Stromal cell of bone marrow (primary cell): ENCODE measurements around the gene FOXS1.
"Not testable (repeated sequence)": the region's sequence is repeated elsewhere in the genome, so short reads cannot be mapped to it uniquely, and the experiment has no call there.

Source experiments
- DNase-seq: peaks from one replicate; pipeline ENCODE4 v3.0.0-alpha.2; 2012; ENCODE audit warnings: low read depth

Gene FOXS1

DNA sequence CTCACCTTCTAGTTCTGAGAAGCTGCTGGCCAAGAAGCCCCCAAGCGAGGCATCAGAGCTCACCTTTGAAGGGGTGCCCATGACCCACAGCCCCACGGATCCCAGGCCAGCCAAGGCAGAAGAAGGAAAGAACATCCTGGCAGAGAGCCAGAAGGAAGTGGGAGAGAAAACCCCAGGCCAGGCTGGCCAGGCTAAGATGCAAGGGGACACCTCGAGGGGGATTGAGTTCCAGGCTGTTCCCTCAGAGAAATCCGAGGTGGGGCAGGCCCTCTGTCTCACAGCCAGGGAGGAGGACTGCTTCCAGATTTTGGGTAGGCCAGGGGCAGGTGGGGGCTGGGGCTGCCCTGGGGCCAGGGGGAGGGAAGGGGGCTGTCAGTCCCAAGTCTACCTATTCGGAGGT lies 24.0 kb downstream of the FOXS1 start:
- no peak for DNase-seq

DNA sequence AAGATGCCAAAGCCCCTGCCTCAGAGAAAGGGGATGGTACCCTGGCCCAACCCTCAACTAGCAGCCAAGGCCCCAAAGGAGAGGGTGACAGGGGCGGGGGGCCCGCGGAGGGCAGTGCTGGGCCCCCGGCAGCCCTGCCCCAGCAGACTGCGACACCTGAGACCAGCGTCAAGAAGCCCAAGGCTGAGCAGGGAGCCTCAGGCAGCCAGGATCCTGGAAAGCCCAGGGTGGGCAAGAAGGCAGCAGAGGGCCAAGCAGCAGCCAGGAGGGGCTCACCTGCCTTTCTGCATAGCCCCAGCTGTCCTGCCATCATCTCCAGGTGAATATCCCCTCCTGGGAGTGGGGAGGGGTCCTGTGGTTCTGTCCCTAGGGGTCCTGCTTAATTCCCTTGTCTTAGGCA lies 25.2 kb downstream of the FOXS1 start:
- no peak for DNase-seq

DNA sequence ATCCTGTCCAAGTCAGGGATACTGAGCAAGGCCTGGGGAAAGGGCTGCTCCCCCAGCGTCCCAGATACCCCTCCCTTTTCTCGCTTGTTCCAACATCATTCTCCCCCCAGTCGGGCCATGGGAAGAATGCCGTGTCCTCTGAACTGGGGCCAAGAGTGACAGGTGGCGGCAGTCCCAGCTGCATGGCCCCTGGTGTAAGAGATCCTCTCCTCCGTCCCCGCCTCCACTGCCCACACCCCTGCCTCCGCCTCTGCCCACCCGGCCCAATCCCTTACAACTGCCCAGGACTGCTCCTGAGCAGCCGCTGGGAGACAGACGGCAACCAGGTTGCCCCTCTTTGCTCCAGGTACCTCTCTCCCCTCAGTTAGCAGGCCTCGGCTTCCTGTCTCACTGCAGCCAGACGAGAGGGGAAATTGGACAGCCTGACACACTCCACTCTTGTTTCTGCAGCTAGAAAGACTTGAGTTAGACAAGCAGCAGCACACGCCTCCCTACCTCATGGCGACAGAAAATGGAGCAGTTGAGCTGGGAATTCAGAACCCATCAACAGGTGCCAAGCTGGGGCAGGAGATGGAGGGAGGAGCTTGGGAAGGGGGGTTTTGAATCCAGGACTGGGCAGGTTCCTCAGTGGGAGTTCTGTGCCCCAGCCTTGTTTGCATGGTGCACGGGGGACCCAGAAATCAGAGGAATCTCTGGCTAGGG lies 26.2 kb downstream of the FOXS1 start, which contains the start of gene MYLK2:
MYLK2 (plus strand) TSS at position 274 of the 702 bp plus-strand sequence; CDS start at position 499, 225 bp downstream.
- DNase-seq, result no peak

DNA sequence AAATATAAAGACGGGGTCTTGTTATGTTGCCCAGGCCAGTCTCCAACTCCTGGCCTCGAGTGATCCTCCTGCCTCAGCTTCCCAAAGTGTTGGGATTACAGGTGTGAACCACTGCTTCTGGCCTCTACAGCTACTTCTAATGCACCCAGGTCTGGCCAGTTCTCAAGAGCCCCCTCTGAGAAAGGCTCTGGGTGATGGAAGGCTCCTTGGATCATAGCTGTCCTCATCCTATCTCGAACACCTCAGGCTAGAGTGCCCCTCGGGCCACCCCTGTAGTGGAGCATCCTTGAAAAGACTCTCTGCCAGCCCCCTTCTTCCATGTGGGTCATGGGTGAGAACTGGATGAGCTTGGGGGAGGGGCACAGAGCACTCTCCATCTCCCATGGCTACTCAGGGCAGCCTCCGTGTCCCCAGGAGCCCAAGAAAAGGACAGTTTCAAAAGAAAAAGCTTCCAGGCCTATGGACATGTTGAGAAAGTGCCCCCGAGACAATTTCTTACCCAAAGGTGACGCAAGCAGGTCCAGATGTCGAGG lies 27.0 kb downstream of the FOXS1 start:
- no peak for DNase-seq

DNA sequence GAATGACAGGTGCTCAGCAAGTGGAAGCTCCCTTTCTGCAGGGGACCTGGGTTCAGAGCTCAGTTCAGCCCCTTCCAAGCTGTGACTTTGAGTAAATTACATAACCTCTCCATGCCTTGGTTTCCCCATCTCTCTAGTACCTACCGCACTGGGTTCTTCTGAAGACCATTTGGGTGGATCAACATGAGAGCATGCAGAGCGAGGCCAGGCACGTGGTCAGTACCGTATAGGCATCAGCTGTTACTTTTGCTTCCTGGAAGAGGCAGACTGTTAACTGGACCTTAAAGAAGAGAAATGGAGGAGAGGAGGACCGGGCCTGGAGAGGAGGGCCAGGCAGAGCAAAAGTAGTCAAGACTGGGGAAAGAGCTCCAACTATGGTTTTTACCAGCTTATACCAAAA lies 27.9 kb downstream of the FOXS1 start:
- DNase-seq, result no peak

DNA sequence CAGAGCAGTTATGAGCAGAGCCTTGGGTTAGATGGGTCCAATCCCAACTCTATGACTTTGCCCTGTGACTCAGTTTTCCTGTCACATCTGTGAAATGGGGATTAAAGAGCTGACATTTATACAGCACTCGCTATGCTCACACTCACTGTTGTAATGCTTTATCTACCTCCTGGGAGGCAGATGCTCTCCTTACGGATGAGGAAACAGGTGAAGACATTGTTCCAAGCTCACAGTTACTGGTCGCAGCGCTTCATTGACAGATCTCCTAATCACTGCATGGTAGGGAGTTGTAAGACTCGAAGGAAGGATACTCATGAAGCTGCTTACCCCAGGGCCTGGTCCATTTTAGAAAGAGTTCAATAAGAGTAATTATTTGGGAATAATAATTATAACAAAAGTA lies 29.2 kb downstream of the FOXS1 start:
- DNase-seq, result no peak

DNA sequence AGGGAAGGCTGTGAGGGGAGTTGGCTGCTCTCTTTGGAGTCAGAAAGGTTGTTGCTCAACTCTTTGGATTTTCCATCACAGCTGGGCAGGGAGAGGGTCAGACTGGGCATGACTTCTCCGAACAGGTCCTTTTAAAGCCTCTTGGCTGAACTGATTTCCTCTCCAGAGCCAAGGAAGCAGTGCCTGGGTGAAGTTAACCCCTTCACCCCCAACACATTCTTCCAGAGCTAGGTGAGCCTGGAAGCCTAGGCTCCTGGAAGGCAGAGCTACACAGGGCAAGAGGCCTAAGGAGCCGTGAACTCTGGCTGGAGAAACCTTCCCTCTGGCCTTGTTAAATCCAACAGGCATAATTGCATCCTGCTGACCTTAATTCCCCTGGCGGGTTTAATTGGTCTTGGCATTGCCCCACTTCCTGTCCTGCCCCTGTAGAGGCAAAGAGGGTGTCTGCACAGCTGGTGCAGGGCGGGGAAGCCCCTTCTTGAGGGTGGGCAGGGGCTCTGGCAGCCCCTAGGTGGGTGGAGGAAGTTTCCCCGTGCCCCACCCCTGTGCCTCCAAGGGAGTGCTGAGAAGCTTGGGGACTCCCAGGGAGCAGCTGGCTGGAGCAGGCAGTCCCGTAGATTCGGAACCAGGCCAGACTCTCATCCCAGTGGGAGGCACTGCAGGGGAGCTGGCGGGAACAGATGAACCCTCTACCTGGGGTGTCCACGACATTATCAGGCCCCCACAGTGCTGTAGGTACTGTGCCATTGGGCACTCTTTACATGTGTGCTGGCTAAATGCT lies 29.8 kb downstream of the FOXS1 start:
- no peak for DNase-seq

DNA sequence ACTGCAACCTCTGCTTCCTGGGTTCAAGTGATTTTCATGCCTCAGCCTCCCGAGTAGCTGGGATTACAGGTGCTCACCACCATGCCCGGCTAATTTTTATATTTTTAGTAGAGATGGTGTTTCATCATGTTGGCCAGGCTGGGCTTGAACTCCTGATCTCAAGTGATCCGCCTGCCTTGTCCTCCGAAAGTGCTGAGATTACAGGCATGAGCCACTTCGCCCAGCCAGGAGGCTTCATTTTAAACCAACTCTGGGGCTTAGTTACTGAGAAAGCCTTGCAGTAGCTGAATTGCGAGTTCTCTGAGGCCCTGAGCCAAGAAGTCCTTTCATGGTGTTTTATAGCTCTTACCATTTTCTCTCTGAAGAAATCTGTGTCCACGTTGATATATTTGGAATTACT lies 31.3 kb downstream of the FOXS1 start:
- not testable (repeated sequence) for DNase-seq

DNA sequence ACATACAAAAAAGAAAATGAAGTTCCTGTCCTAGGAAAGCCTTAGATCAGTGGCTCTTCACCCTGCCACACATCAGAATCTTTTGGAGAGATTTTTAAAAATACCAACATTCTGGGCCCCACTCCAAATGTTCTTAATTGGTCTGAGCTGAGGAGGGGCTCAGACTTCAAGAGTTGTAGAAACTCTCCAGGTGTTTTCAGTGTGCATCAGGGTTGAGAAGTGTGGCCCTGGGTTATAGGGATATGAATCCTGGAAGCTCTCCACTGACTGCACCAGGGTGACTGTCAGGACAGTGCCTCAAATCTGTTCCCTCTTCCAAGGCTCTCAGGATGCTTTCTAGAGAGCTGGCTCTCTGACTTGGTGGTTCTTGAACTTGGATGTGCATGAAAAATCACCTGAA lies 31.8 kb downstream of the FOXS1 start:
- DNase-seq, result no peak

DNA sequence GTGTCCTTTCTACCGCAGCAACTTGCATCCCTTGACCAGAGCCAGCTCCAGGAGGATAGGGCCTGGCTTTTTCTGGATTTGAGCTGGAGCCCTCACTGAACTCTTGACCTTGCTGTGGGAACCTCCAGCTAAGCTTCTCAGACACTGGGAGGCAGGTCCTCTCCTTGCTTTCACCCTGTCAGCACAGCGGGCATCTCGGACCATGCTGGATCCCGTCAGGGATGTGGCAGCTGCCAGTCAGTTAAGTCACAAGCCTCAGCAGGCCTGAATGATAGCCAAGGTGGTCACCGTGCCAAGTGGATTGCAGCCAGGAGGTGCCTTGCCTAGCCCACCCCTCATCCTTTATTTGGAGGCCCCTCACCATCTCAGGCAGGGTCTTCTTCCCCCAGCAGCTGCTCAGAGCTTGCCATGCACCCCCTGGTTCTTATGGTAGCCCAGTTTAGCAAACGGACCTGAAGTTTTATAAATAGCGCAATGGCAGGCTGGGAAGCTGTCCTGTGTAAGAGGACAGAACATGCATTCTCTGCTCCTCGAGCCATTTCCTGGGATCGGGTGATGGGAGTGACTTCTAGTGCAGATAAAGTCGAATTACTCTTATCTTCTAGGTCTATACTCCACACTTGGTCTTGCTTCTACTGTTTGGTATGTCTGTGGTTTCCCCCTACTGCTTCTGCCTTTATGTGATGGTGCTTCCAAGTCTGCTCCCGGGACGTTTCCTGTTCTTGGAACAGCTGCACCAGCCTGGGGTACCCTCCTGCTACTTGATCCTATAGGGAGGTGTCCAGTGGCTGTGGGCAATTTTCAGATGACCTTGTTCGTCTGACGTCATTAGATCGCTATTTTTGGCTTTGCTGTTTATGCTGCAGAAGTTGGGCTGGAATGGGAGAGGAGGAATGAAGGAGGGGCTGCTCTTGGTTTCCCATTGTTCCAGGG lies 33.3 kb downstream of the FOXS1 start:
- DNase-seq, result no peak

DNA sequence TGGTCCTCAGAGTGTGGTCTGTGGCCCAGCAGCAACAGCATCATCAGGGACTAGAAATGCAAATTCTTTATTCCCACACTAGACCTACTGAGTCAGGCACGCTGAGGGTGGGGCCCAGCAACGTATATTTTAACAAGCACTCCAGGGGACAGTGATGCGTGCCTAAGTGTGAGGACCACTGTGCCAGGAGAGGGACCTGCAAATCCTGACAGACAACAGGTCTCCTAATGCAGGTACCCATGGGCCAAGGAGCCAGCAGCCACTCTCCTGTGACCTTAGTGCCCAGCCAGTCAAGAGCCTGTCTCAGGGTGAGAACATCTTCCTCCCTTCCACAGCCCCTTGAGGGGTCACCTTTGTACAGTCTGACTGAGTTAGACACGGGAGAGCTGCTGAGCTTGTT lies 34.2 kb downstream of the FOXS1 start:
- DNase-seq, result no peak

DNA sequence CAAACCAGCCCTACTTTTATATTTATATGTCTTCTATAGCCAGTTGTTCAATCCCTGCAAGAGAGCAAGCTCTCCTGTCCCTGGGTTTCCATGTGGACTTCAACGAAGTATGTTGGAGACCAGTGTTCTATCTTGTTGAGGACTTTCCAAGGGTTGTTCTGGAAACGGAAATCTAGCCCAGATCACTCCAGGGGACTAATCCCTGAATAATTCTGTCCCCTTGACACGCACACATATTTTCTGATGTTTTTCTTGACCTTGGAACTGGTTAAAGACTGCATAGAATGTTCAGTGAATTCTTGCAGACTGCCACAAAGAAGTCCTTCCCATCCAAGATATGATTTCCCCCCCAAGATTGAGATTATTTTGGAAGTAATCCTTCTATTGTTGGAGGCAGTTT lies 35.7 kb downstream of the FOXS1 start:
- no peak for DNase-seq

DNA sequence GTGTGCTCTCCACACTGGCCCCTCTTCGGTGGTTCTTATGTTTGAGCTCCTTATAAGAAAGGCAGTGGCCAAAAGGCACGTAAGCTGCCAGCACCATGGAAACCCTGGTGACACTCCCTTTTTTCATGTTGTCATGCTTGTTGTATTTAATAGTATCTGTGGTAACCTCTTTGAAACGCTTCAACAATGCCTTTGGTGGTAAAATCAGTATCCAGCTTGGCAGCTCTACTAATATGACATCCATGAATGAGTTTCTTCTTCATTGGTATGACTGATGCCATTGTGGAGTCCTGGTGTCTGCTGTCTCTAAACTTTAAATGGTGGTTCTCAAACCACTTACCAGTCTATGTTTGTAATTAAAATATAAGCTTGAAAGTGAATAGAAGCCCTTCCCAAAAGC lies 36.9 kb downstream of the FOXS1 start:
- no peak for DNase-seq

DNA sequence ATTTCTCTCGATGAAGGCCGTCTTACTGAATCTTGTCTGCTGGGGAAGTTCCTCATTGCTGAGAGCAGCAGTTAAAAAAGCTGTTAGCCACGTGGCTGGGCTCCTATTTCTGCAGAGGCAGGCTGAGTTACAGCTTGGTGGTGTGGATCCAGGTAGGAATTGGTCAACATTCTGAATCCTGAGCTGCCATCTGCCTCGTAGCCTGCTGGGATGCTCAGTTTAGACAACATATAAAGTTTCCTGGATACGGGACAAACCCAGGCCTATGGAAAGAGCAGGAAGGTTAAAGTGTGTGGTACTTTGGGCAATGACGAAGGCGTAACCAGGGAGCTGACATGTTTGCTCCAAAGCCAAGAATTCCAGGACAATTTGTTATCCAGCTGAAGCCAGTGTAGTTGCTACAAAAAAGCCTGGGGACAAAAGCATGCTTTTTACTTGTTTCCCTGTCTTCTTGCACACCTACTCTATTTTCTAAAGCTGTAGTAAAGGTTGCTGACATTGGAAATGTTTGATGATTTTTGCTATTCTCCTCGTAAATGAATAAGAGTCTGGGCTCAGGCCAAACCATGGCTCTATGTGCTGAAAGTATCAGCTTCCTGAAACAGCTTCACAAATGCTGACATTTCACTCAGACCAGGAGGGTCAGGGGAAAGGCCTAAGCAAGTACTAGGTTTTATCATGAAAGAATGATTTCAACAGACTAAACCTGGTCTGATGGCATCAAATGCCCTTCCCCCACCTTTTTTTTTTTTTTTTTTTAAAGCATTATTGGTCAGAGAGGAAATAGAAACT lies 38.6 kb downstream of the FOXS1 start:
- DNase-seq, result no peak

DNA sequence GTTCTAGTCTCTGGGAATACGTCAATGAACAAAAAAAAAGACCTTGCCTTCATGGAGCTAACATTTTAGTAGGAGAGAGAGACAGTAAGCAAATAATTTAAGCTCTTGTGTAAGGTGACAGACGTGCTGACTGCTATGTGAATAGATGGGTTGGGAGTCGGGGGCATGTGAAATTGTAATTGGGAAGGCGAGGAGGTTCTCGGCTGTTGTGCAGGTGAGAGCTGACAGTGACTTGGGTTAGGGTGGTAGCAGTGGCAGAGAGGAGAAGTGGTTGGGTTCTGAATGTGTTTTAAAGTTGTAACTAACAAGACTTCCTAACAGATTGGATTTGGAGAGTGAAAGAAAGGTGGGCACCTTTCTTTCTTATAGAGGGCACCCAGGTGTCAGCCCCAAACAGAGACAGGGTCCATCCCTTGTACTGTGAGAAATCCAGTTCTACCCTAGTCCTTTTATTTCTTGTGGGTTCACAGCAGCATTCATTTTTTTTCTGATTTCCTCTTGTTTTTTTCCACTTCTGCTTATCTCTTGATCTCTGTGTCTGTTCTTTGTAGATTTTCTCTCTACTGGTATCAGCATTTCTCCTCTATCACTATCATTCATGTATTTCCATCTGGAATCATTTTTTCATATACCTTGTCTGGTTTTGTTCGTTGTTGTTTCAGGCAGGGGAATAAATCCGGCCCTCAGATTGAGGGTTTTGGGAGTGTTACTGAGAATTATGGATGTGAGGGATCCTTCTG lies 41.7 kb downstream of the FOXS1 start:
- no peak for DNase-seq

DNA sequence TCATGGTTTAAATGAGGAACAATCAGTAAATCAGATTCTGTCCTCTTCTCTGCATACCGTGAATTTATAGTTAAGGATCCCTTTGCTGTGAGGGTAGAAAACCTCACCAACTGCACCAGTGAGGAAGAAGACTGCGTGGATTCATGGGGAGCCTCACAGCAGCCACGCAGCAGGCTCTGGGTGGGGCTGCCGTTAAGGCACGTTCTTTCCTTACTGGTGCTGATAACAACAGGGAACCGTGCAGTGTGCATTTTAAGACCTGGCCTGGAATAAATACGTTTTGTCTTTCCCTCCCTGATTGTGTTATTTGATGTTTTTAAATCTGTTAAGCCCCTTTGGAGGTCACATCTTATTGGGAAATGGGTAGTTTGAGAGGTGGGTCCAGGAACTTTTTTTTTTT lies 43.9 kb downstream of the FOXS1 start:
- no peak for DNase-seq

DNA sequence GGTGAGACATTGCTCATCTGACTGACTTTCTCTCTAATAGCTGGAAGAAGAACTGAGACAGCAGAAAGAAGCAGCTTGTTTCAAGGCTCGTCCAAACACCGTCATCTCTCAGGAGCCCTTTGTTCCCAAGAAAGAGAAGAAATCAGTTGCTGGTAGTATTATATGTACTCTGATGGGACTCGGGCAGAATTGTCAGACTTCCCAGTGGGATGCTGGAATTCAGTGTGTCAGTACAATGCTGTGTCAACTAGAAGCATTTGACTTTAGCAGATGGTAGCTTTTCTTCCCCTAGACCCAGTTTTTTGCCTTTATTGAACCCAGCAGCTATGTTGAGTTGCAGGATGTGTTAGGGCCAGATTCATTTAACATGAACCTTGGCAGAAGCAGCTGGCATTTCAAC lies 48.0 kb downstream of the FOXS1 start:
- no peak for DNase-seq
